ENCODE measurements around the gene HES2.
"Not testable (repeated sequence)": the region's sequence is repeated elsewhere in the genome, so short reads cannot be mapped to it uniquely, and the experiment has no call there.

HES2 gene

GRCh38 chr1:6445062-6445763 is 25.5 kb upstream of the HES2 start:
- no peaks in the 10 kb centered on the region for H3K36me3 ChIP-seq (ENCODE audit: control insufficient read depth in 2 of 2, insufficient read depth in 2 of 2, low read length in 2 of 2)
- H3K27me3 ChIP-seq (ENCODE audit: control insufficient read depth in 1 of 2, insufficient read depth in 2 of 2, low read length in 2 of 2): peaks cover 34 to 45% of the 10 kb centered on the region in 2 donors
- no peak overlapping the region for H3K27ac ChIP-seq (ENCODE audit: low read length)
- H3K4me1 ChIP-seq (ENCODE audit: control insufficient read depth, insufficient read depth, low read length): peaks cover 11% of the 10 kb centered on the region
- no peak overlapping the region for H3K9ac ChIP-seq (ENCODE audit: low read length in 2 of 2)
- H3K9me3 ChIP-seq (ENCODE audit: control insufficient read depth in 2 of 2, low read length in 2 of 2): no peaks in the 10 kb centered on the region
- no peak overlapping the region for H3K4me3 ChIP-seq (ENCODE audit: low read length in 2 of 2)

GRCh38 chr1:6444377-6444776 is 24.7 kb upstream of the HES2 start:
- H3K9me3 ChIP-seq (ENCODE audit: control insufficient read depth in 2 of 2, low read length in 2 of 2): no peaks in the 10 kb centered on the region
- H3K27ac ChIP-seq (ENCODE audit: low read length): no peak overlapping the region
- peaks cover 31 to 44% of the 10 kb centered on the region in 2 donors for H3K27me3 ChIP-seq (ENCODE audit: control insufficient read depth in 1 of 2, insufficient read depth in 2 of 2, low read length in 2 of 2)
- H3K36me3 ChIP-seq (ENCODE audit: control insufficient read depth in 2 of 2, insufficient read depth in 2 of 2, low read length in 2 of 2): no peaks in the 10 kb centered on the region
- no peak overlapping the region for H3K4me3 ChIP-seq (ENCODE audit: low read length in 2 of 2)
- H3K4me1 ChIP-seq (ENCODE audit: control insufficient read depth, insufficient read depth, low read length): peaks cover 11% of the 10 kb centered on the region
- H3K9ac ChIP-seq (ENCODE audit: low read length in 2 of 2): no peak overlapping the region

GRCh38 chr1:6443339-6444115 is 23.8 kb upstream of the HES2 start:
- Histone ChIP-seq H3K4me1 (ENCODE audit: control insufficient read depth, insufficient read depth, low read length) (peaks cover 11% of the 10 kb centered on the region), H3K36me3 (ENCODE audit: control insufficient read depth in 2 of 2, insufficient read depth in 2 of 2, low read length in 2 of 2) (no peaks in the 10 kb centered on the region), H3K9ac (ENCODE audit: low read length in 2 of 2) (no peak overlapping the region), H3K27ac (ENCODE audit: low read length) (no peak overlapping the region), H3K9me3 (ENCODE audit: control insufficient read depth in 2 of 2, low read length in 2 of 2) (no peaks in the 10 kb centered on the region), H3K4me3 (ENCODE audit: low read length in 2 of 2) (no peak overlapping the region), H3K27me3 (ENCODE audit: control insufficient read depth in 1 of 2, insufficient read depth in 2 of 2, low read length in 2 of 2) (peaks cover 30 to 41% of the 10 kb centered on the region in 2 donors)

GRCh38 chr1:6441586-6441985 is 21.9 kb upstream of the HES2 start:
- Histone ChIP-seq H3K9me3 (ENCODE audit: control insufficient read depth in 2 of 2, low read length in 2 of 2) (no peaks in the 10 kb centered on the region), H3K4me3 (ENCODE audit: low read length in 2 of 2) (no peak overlapping the region), H3K27me3 (ENCODE audit: control insufficient read depth in 1 of 2, insufficient read depth in 2 of 2, low read length in 2 of 2) (peaks cover 28 to 31% of the 10 kb centered on the region in 2 donors), H3K9ac (ENCODE audit: low read length in 2 of 2) (no peak overlapping the region), H3K27ac (ENCODE audit: low read length) (no peak overlapping the region), H3K36me3 (ENCODE audit: control insufficient read depth in 2 of 2, insufficient read depth in 2 of 2, low read length in 2 of 2) (no peaks in the 10 kb centered on the region), H3K4me1 (ENCODE audit: control insufficient read depth, insufficient read depth, low read length) (peaks cover 2% of the 10 kb centered on the region)

DNA sequence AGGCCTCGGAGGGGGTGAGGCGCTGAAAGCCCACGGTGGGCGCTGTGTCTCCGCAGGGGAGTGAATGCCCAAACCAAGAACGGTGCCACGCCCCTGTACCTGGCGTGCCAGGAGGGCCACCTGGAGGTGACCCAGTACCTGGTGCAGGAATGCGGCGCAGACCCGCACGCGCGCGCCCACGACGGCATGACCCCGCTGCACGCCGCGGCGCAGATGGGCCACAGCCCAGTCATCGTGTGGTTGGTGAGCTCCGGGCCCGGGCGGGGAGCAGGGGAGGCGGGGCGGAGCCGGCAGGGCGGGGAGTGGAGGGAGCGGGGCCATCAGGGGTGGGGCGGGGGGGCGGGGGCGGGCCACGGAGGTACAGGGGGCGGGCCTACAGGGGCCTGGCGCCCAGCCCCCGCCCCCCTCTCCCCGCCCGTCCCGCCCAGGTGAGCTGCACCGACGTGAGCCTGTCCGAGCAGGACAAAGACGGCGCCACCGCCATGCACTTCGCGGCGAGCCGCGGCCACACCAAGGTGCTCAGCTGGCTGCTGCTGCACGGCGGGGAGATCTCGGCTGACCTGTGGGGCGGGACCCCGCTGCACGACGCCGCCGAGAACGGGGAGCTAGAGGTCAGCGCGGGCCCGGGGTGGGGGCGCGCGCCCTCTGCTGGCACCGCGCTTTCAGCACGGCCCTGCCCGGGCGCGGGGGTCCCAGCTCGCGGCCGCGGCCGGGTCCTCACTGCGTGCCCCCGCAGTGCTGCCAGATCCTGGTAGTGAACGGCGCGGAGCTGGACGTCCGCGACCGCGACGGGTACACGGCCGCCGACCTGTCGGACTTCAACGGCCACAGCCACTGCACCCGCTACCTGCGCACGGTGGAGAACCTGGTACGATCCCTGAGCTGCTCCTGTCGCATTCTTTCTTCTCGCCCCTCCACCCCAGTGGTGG is 20.7 kb upstream of the HES2 start:
- no peaks in the 10 kb centered on the region for H3K36me3 ChIP-seq (ENCODE audit: control insufficient read depth in 2 of 2, insufficient read depth in 2 of 2, low read length in 2 of 2)
- peak overlapping the region in 1 of 2 donors; percentile 29 for H3K4me3 ChIP-seq (ENCODE audit: low read length in 2 of 2)
- H3K4me1 ChIP-seq (ENCODE audit: control insufficient read depth, insufficient read depth, low read length): peaks cover 2% of the 10 kb centered on the region
- peaks cover 26 to 31% of the 10 kb centered on the region in 2 donors for H3K27me3 ChIP-seq (ENCODE audit: control insufficient read depth in 1 of 2, insufficient read depth in 2 of 2, low read length in 2 of 2)
- no peak overlapping the region for H3K9ac ChIP-seq (ENCODE audit: low read length in 2 of 2)
- no peak overlapping the region for H3K27ac ChIP-seq (ENCODE audit: low read length)
- no peaks in the 10 kb centered on the region for H3K9me3 ChIP-seq (ENCODE audit: control insufficient read depth in 2 of 2, low read length in 2 of 2)

DNA sequence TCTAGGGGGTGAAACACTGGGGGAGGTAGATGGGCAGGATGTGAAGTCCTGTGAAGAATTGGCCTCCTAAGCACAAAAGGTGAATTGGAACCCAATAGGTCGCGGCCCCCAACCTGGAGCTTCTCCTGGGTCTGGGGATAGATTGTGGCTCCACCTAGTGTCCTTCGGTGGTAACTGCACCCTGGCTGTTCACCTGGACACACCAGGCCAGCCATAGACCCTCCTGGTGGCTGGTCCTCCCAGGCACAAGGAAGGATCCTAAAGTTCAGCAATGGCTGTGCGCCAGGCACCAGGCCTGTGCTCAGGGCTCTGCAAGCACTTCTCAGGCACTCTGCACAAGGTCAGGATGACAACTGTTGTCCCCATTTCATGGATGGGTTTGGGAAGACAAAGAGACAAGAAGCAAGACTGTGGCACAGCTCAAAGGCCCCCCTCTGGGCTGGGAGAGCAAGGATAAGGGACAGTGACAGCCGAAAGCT is 18.4 kb upstream of the HES2 start:
- Histone ChIP-seq H3K9me3 (ENCODE audit: control insufficient read depth in 2 of 2, low read length in 2 of 2) (no peaks in the 10 kb centered on the region), H3K27me3 (ENCODE audit: control insufficient read depth in 1 of 2, insufficient read depth in 2 of 2, low read length in 2 of 2) (peaks cover 24 to 26% of the 10 kb centered on the region in 2 donors)

DNA sequence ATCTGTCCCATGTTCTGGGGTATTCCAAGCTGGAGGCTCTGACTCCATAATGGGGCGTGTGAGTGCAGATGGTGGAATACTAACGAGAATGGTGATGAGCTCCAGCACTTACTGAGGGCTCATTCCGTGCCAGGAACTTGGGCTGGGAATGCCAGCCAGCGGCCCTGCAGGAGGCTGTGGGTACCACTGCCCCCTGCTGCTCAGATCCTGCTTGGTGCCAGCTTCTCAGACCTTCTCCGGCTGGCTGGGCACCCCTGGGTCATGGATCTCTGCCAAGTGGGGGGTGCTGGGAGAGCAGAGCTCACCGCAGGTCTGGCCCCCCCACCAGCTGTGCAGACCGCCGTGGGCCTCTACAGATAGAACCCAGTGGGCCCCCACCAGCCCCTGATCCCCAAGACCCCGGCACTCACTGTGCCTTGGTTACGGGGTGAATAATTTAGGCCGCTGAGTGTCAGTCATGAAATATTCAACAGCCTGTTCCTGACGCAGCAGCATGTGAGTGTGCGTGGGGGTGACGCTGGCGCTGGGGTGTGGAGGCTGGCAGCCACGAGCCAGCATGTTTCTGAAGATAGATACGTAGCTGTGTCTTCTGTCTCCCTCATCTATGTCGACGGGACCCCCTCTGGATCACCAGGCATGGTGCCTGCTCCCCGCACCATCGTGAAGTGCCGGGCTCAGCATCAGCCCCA is 17.4 kb upstream of the HES2 start:
- H3K27ac ChIP-seq (ENCODE audit: low read length); H3K36me3 ChIP-seq (ENCODE audit: control insufficient read depth in 2 of 2, insufficient read depth in 2 of 2, low read length in 2 of 2); H3K4me1 ChIP-seq (ENCODE audit: control insufficient read depth, insufficient read depth, low read length); H3K9me3 ChIP-seq (ENCODE audit: control insufficient read depth in 2 of 2, low read length in 2 of 2); H3K4me3 ChIP-seq (ENCODE audit: low read length in 2 of 2); H3K9ac ChIP-seq (ENCODE audit: low read length in 2 of 2): not testable (repeated sequence)
- peaks cover 24 to 26% of the 10 kb centered on the region in 2 donors for H3K27me3 ChIP-seq (ENCODE audit: control insufficient read depth in 1 of 2, insufficient read depth in 2 of 2, low read length in 2 of 2)

More for the DNA sequence above, 18.4 kb upstream of the HES2 start:
- no peak overlapping the region for H3K4me3 ChIP-seq (ENCODE audit: low read length in 2 of 2)
- H3K36me3 ChIP-seq (ENCODE audit: control insufficient read depth in 2 of 2, insufficient read depth in 2 of 2, low read length in 2 of 2): no peaks in the 10 kb centered on the region
- H3K4me1 ChIP-seq (ENCODE audit: control insufficient read depth, insufficient read depth, low read length): peaks cover 2% of the 10 kb centered on the region
- no peak overlapping the region for H3K9ac ChIP-seq (ENCODE audit: low read length in 2 of 2)
- no peak overlapping the region for H3K27ac ChIP-seq (ENCODE audit: low read length)

- H3K9me3 ChIP-seq (ENCODE audit: control insufficient read depth in 2 of 2, low read length in 2 of 2); H3K4me1 ChIP-seq (ENCODE audit: control insufficient read depth, insufficient read depth, low read length); H3K4me3 ChIP-seq (ENCODE audit: low read length in 2 of 2); H3K9ac ChIP-seq (ENCODE audit: low read length in 2 of 2); H3K36me3 ChIP-seq (ENCODE audit: control insufficient read depth in 2 of 2, insufficient read depth in 2 of 2, low read length in 2 of 2); H3K27ac ChIP-seq (ENCODE audit: low read length): not testable (repeated sequence)
- H3K27me3 ChIP-seq (ENCODE audit: control insufficient read depth in 1 of 2, insufficient read depth in 2 of 2, low read length in 2 of 2): peaks cover 20 to 21% of the 10 kb centered on the region in 2 donors
Observed at GRCh38 chr1:6436277-6436676, 16.6 kb upstream of the HES2 start.

GRCh38 chr1:6435547-6435946 is 15.8 kb upstream of the HES2 start:
- no peak overlapping the region for H3K9ac ChIP-seq (ENCODE audit: low read length in 2 of 2)
- no peaks in the 10 kb centered on the region for H3K9me3 ChIP-seq (ENCODE audit: control insufficient read depth in 2 of 2, low read length in 2 of 2)
- H3K27ac ChIP-seq (ENCODE audit: low read length): no peak overlapping the region
- no peak overlapping the region for H3K4me3 ChIP-seq (ENCODE audit: low read length in 2 of 2)
- peaks cover under 1% of the 10 kb centered on the region for H3K4me1 ChIP-seq (ENCODE audit: control insufficient read depth, insufficient read depth, low read length)
- no peaks in the 10 kb centered on the region for H3K36me3 ChIP-seq (ENCODE audit: control insufficient read depth in 2 of 2, insufficient read depth in 2 of 2, low read length in 2 of 2)
- peaks cover 14 to 19% of the 10 kb centered on the region in 2 donors for H3K27me3 ChIP-seq (ENCODE audit: control insufficient read depth in 1 of 2, insufficient read depth in 2 of 2, low read length in 2 of 2)

- Histone ChIP-seq H3K27me3 (ENCODE audit: control insufficient read depth in 1 of 2, insufficient read depth in 2 of 2, low read length in 2 of 2) (peaks cover 16 to 19% of the 10 kb centered on the region in 2 donors), H3K27ac (ENCODE audit: low read length) (no peak overlapping the region), H3K36me3 (ENCODE audit: control insufficient read depth in 2 of 2, insufficient read depth in 2 of 2, low read length in 2 of 2) (no peaks in the 10 kb centered on the region), H3K9ac (ENCODE audit: low read length in 2 of 2) (no peak overlapping the region), H3K9me3 (ENCODE audit: control insufficient read depth in 2 of 2, low read length in 2 of 2) (no peaks in the 10 kb centered on the region), H3K4me1 (ENCODE audit: control insufficient read depth, insufficient read depth, low read length) (no peaks in the 10 kb centered on the region), H3K4me3 (ENCODE audit: low read length in 2 of 2) (no peak overlapping the region)
Observed at GRCh38 chr1:6435129-6435528, 15.4 kb upstream of the HES2 start.
